Parietal lobe (tissue), 1 donor: ENCODE results near the gene MACF1. TPM values are rescaled to one million over a fixed set of nuclear protein-coding genes. Genes with fewer than 3 reads are reported as not detected.

ENCODE experiments used
- total RNA-seq: library from RNA; depleted of rRNA; stranded (reverse); fragments of >200 nt; gene quantifications from one replicate; pipeline ENCODE4 v1.2.3, GENCODE V29; 2014

Gene MACF1, protein sequence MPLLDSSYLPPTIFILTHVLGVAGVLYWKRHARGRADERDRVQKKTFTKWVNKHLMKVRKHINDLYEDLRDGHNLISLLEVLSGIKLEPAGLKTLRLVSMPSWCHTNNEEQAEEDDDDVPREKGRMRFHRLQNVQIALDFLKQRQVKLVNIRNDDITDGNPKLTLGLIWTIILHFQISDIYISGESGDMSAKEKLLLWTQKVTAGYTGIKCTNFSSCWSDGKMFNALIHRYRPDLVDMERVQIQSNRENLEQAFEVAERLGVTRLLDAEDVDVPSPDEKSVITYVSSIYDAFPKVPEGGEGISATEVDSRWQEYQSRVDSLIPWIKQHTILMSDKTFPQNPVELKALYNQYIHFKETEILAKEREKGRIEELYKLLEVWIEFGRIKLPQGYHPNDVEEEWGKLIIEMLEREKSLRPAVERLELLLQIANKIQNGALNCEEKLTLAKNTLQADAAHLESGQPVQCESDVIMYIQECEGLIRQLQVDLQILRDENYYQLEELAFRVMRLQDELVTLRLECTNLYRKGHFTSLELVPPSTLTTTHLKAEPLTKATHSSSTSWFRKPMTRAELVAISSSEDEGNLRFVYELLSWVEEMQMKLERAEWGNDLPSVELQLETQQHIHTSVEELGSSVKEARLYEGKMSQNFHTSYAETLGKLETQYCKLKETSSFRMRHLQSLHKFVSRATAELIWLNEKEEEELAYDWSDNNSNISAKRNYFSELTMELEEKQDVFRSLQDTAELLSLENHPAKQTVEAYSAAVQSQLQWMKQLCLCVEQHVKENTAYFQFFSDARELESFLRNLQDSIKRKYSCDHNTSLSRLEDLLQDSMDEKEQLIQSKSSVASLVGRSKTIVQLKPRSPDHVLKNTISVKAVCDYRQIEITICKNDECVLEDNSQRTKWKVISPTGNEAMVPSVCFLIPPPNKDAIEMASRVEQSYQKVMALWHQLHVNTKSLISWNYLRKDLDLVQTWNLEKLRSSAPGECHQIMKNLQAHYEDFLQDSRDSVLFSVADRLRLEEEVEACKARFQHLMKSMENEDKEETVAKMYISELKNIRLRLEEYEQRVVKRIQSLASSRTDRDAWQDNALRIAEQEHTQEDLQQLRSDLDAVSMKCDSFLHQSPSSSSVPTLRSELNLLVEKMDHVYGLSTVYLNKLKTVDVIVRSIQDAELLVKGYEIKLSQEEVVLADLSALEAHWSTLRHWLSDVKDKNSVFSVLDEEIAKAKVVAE (N-terminal part only)
- 906 TPM for total RNA-seq

DNA sequence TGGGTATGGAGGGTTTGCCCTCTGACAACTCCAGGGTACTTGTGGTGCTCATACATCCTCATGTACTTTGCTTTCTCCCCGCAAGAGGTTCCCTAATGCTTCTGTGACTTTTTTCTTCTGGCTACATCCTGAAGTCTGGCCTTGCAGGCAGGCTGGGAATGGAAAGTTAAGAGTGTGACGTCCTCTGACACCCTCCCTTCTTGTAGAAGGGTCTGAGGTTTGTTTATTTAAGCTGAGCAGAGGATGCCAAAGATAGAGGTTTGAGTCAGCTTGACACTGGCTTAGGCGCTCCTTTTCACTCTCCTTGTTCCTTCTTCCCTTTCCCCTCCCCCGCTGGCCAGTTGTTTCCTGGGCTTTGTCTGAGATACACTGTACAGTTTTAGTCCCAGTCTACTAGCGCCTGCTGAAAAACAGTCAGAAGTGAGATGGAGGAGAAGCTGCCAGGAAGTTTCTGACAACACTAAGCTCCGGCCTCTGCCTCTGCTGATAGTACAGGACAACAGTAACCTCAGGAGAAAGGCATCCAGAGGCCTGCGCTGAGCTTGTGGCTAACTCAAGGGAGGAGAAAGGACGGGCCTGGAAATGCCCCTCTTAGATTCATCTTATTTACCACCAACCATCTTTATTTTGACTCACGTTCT lies at the start of gene MACF1:
Gene MACF1, plus strand, starts transcription at position 255 of the 641 bp plus-strand sequence. Its CDS starts 328 bp downstream, at position 583.

DNA sequence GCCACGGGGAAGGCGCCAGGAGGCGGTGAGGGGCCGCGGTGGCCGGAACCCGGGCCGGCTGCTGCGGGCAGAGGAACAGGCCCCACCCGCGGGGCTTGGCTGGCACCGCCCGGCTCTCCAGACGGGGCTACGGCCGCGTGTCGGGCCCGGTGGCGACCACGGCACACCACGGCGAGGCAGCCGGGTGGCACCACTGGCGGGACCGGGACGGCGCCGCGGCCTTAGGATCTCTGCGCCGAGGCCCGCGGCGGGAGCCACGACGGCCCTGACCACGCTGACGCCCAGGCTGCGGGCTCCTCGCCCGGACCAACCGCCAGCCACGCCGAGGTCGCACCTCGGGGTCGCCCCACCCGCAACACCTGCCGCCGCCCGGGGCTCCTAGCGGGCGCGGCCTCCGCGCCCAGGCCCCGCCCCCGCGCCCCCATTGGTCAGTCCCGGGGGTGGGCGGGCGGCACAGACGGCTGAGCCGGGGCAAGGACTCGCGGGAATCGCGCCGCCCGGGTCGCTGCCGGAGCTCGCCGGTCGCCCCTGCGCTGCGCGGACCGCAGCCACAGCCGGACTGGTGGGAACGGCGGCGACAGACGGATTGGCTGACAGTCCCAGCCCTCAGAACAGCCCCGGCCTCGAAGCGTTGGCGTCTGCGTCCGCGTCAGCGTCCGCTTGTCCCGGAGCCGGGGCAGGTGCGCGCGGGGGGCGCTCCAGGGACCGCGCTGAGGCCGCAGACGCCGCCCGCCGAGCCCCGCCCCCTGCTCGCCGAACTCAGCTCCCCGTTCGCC lies 286.8 kb downstream of the MACF1 start, which contains the start of gene BMP8A:
Gene BMP8A, plus strand, starts transcription at position 491 of the 776 bp plus-strand sequence. CDS start 356 bp downstream, outside the sequence.

Other genes starting within 250 kb of the MACF1 start
- 32.9 TPM for gene AKIRIN1, start 213.4 kb upstream of the MACF1 start, total RNA-seq
- 218 TPM for gene NDUFS5, start 178.3 kb upstream of the MACF1 start, total RNA-seq